T-cell (primary cell): ENCODE data around the gene RELCH. TPM values are rescaled to one million over a fixed set of nuclear protein-coding genes. Genes with fewer than 3 reads are reported as not detected.

ENCODE experiments used
- ATAC-seq, 4 experiments: fragments of 200-7000 bp in 3 of 4; fragments of 150-1000 bp in 1 of 4; cut with Tn5 transposase; replicated peaks in 1 of 4; 1 replicate in 3 of 4; 2 replicates in 1 of 4; pipeline ENCODE4 v1.10.0; 2021; ENCODE audit warnings: moderate library complexity in 3 of 4, mild to moderate bottlenecking in 2 of 4, moderate number of reproducible peaks in 1 of 4
- CTCF ChIA-PET, 2 donors: fragments of 300-600 bp; sonication (Branson Sonifier 250); formaldehyde crosslinking; loops; one replicate each; lab custom pipeline; 2022; ENCODE audit warnings: antibody characterized with exemption in 2 of 2; lab: Charles Lee
- POLR2A ChIA-PET, 2 donors: fragments of 300-600 bp; sonication (Branson Sonifier 250); formaldehyde crosslinking; loops; one replicate each; lab custom pipeline; 2022; ENCODE audit warnings: antibody characterized with exemption in 2 of 2; lab: Charles Lee
- DNase-seq, 35 experiments: peaks; one replicate each; pipeline versions ENCODE4 v3.0.0 to v3.0.0-alpha.2; 2013 to 2023
- H3K27ac ChIP-seq: one replicate; pipeline ENCODE4 v1.5.1; 2013; ENCODE audit warnings: low read length
- H3K27me3 ChIP-seq, 2 experiments: replicated peaks in 1 of 2; 1 replicate in 1 of 2; 2 replicates in 1 of 2; pipeline versions ENCODE4 v1.6.1 to v1.7.0; 2013; ENCODE audit warnings: low read length in 1 of 2, mixed read lengths in 1 of 2; ENCODE audit not compliant: control insufficient read depth in 2 of 2, insufficient read depth in 2 of 2; ENCODE audit errors: extremely low read depth in 1 of 2
- H3K36me3 ChIP-seq, 2 donors: 1 replicate in 1 of 2; 2 replicates in 1 of 2; pipeline versions ENCODE4 v1.6.1 to v1.7.0; 2013; ENCODE audit warnings: low read length in 1 of 2; ENCODE audit not compliant: control insufficient read depth in 2 of 2, insufficient read depth in 1 of 2; ENCODE audit errors: extremely low read depth in 1 of 2
- H3K4me1 ChIP-seq, 2 experiments: 1 replicate in 1 of 2; 2 replicates in 1 of 2; pipeline versions ENCODE4 v1.6.1 to v1.7.0; 2013; ENCODE audit warnings: low read length in 2 of 2, mixed read lengths in 1 of 2; ENCODE audit not compliant: insufficient read depth in 2 of 2, control insufficient read depth in 1 of 2; ENCODE audit errors: extremely low read depth in 1 of 2
- H3K4me3 ChIP-seq, 2 donors: 1 replicate in 1 of 2; 2 replicates in 1 of 2; pipeline versions ENCODE4 v1.5.1 to v1.7.0; 2013; ENCODE audit warnings: mild to moderate bottlenecking in 2 of 2, low read length in 1 of 2, moderate library complexity in 1 of 2; ENCODE audit not compliant: control insufficient read depth in 1 of 2; ENCODE audit errors: extremely low read depth in 1 of 2
- H3K9me3 ChIP-seq: 2 replicates; pipeline ENCODE4 v1.7.0; 2013
- H3K27ac Mint-ChIP-seq, 2 donors: one replicate each; pipeline ENCODE4 v1.8.0; 2020 to 2021; ENCODE audit warnings: mild to moderate bottlenecking in 2 of 2, mixed read lengths in 2 of 2
- H3K27me3 Mint-ChIP-seq, 2 donors: one replicate each; pipeline ENCODE4 v1.8.0; 2021 to 2022; ENCODE audit warnings: mixed read lengths in 2 of 2
- H3K36me3 Mint-ChIP-seq: one replicate; pipeline ENCODE4 v1.8.0; 2021; ENCODE audit warnings: mixed read lengths
- H3K4me1 Mint-ChIP-seq, 3 donors: one replicate each; pipeline ENCODE4 v1.8.0; 2020 to 2022; ENCODE audit warnings: mixed read lengths in 3 of 3, mild to moderate bottlenecking in 1 of 3
- H3K4me3 Mint-ChIP-seq, 3 donors: one replicate each; pipeline ENCODE4 v1.8.0; 2020 to 2022; ENCODE audit warnings: mild to moderate bottlenecking in 3 of 3, mixed read lengths in 3 of 3, moderate library complexity in 3 of 3
- H3K9me3 Mint-ChIP-seq, 3 donors: one replicate each; pipeline ENCODE4 v1.8.0; 2020 to 2022; ENCODE audit warnings: mixed read lengths in 3 of 3
- WGBS: methylation state at CpG from one replicate; pipeline ENCODE4 v1.1.5; 2013; ENCODE audit warnings: missing lambda C conversion rate; ENCODE audit not compliant: insufficient coverage; 5-methylcytosine and 5-hydroxymethylcytosine counted together
- total RNA-seq, 35 experiments: library from RNA in 6 of 35; stranded (reverse) in 6 of 35; fragments of 120-200 nt in 1 of 35; gene quantifications; one replicate each; pipeline versions ENCODE4 v1.2.1 to v1.2.4 and lab custom pipeline; 2013 to 2026

The RELCH gene
- total RNA-seq, 5 donors from 2014 or later (not counting 1 experiment from before 2014, with no cell fraction given): 46.5 to 68.1 (median 51.5) TPM

DNA sequence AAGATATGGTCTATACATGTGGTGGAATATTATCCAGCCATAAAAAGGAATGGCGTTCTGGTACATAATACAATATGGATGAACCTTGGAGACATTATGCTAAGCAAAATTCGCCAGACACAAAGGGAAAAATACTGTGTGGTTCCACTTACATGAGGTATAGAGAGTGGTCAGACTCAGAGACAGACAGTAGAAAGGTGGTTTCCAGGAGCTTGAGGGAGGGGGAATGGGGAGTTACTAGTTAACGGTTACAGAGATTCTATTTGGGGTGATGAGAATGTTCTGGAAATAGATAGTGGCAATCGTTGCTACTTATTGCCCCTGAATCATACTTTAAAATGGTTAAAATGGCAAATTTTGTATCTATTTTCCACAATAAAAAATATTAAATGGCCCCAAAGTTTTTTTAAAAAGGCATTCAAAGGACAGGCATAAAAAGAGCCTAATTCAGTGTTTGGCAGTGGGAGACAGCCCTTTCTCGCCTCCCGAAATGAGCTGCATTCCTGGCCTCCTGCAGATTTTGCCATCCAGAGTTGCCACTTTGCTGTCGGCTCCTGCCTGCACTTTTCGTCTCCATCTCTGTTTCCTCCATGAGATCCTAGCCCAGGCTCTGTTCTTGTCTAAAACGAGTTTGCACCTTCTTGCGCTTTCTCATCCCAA lies 151.5 kb downstream of the RELCH start:
- ChIA-PET CTCF (no interaction called here), POLR2A (no interaction called here)
- H3K27me3 Mint-ChIP-seq: peaks cover 19 to 27% of the 10 kb centered on the region in 2 donors
- no peak for ATAC-seq
- H3K4me1 Mint-ChIP-seq: peaks cover 0 to 3% (median 0%) of the 10 kb centered on the region in 3 donors
- peaks cover 0 to 20% of the 10 kb centered on the region in 2 experiments for H3K27me3 ChIP-seq
- no peak overlapping the region for H3K27ac ChIP-seq
- H3K36me3 Mint-ChIP-seq: no peaks in the 10 kb centered on the region
- H3K9me3 Mint-ChIP-seq: no peaks in the 10 kb centered on the region
- H3K4me1 ChIP-seq: no peaks in the 10 kb centered on the region
- H3K4me3 Mint-ChIP-seq: no peak overlapping the region
- 77% methylated on average over 8 of the region's 10 CpGs for WGBS
- no peak for DNase-seq
- no peaks in the 10 kb centered on the region for H3K36me3 ChIP-seq
- no peak overlapping the region for H3K27ac Mint-ChIP-seq
- H3K4me3 ChIP-seq: no peak overlapping the region
- H3K9me3 ChIP-seq: no peaks in the 10 kb centered on the region

DNA sequence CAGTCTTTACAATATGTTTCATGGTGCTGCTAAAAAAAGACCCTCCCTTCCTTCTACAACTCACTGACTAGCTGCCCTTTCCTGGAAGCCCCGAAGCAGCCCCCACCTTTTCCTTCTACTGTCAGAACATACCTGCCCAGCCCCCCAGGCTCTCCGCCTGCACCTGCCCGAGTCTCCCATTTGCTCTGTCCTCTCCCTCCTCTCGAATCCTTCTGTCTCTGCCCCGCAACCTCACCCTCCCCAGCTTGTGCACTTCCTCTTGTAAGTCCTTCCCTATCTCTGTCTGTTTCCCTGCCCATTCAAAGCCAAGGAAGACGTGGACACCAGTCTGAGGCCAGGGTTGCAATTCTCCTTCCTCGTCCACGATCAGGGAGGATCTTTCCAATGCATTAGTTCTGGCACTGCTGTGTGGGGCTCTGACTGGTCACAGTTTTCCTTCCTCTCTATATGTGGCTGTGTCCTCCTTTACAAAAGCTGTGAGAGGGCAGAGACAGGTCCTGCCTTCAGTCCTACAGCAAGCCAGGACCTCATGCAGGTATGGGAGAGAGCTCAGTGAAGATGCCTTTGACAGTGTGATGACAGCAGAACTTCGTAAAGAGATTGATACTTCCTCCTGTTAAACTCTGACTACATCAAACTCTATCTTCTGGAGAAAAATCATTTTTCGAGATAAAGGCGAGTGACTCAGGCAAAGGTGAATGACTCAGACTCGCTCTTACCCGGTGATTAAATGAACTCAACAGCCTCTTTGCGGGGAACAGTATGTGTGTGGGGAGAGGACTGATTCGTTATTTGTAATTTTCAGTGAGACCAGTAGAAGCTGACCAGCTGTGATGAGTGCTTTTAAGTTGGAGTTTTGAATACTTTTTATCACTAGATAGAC lies 152.3 kb downstream of the RELCH start:
- Histone ChIP-seq H3K4me3 (no peak overlapping the region), H3K27me3 (peaks cover 0 to 12% of the 10 kb centered on the region in 2 experiments), H3K9me3 (no peaks in the 10 kb centered on the region), H3K36me3 (no peaks in the 10 kb centered on the region), H3K4me1 (no peaks in the 10 kb centered on the region), H3K27ac (no peak overlapping the region)
- DNase-seq (no peak), ATAC-seq (peak in 2 of 4 experiments; percentile 36 to 45)
- peaks cover 19 to 27% of the 10 kb centered on the region in 2 donors for H3K27me3 Mint-ChIP-seq
- ChIA-PET POLR2A (no interaction called here), CTCF (interaction anchor here in 1 of 2 donors (0.5 kb wide), 1 partner anchor 1099 kb away, joined by 8 read pairs; no protein-coding TSS in a partner anchor)
- 61% methylated on average over 12 of the region's 15 CpGs for WGBS
- no peaks in the 10 kb centered on the region for H3K36me3 Mint-ChIP-seq
- H3K4me3 Mint-ChIP-seq: no peak overlapping the region
- no peak overlapping the region for H3K27ac Mint-ChIP-seq
- no peaks in the 10 kb centered on the region for H3K9me3 Mint-ChIP-seq
- H3K4me1 Mint-ChIP-seq: peaks cover 0 to 3% (median 0%) of the 10 kb centered on the region in 3 donors

DNA sequence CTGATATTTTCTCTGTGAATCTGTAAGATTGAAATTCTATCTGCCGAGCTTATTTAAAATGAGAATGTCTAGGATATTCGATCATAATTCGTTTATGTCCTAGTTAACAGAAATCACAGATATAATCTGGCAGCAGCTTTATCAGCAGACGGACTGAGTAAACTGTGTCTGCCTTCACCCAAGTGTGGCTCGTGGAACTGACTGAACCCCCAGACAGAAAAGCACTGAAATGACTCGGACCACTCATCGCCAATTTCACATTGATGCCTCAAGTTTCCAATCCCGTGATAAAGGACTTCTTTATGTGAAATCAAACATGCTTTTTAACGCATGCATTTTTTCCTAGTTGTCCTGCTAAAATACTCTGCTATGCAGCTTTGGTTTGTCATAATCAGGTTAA lies 153.9 kb downstream of the RELCH start:
- H3K4me1 ChIP-seq: no peaks in the 10 kb centered on the region
- 81% methylated on average over 8 of the region's 9 CpGs for WGBS
- H3K27ac ChIP-seq: no peak overlapping the region
- ChIA-PET POLR2A (no interaction called here), CTCF (interaction anchor here in 1 of 2 donors (0.6 kb wide), 2 partner anchors 25 to 89 kb away, joined by 3 to 4 read pairs; no protein-coding TSS in a partner anchor)
- H3K36me3 ChIP-seq: no peaks in the 10 kb centered on the region
- DNase-seq (no peak), ATAC-seq (no peak)
- Mint-ChIP-seq H3K4me1 (peaks cover 0 to 3% (median 0%) of the 10 kb centered on the region in 3 donors), H3K27ac (no peak overlapping the region), H3K9me3 (no peaks in the 10 kb centered on the region), H3K4me3 (no peak overlapping the region), H3K36me3 (no peaks in the 10 kb centered on the region), H3K27me3 (peaks cover 14 to 26% of the 10 kb centered on the region in 2 donors)
- no peak overlapping the region for H3K4me3 ChIP-seq
- peaks cover 0 to 12% of the 10 kb centered on the region in 2 experiments for H3K27me3 ChIP-seq
- H3K9me3 ChIP-seq: no peaks in the 10 kb centered on the region

DNA sequence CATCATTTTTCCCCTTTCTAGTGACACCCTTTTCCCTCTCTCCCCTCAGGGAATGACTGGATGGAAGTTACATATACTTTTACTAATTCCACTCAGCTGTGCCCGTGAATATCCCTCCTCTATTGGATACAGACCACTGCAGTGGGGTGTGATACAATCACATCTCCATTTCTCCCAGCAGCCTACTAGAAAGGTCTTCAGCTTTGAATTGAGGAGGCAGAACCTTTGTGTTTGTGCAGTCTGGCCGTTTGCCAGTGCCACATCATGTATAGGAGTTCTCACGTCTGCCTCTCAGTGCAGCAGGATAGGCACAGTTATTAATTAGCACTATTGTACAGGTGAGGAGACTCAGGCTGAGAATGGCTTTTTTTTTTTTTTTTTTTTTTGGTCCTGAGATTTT lies 154.4 kb downstream of the RELCH start:
- peaks cover 0 to 12% of the 10 kb centered on the region in 2 experiments for H3K27me3 ChIP-seq
- no peaks in the 10 kb centered on the region for H3K36me3 ChIP-seq
- ChIA-PET POLR2A (no interaction called here), CTCF (interaction anchor here in 1 of 2 donors (0.6 kb wide), 1 partner anchor 26 kb away, joined by 3 read pairs; no protein-coding TSS in a partner anchor)
- no peak overlapping the region for H3K4me3 ChIP-seq
- Mint-ChIP-seq H3K36me3 (no peaks in the 10 kb centered on the region), H3K27me3 (peaks cover 10 to 22% of the 10 kb centered on the region in 2 donors), H3K9me3 (no peaks in the 10 kb centered on the region), H3K27ac (no peak overlapping the region), H3K4me3 (no peak overlapping the region), H3K4me1 (peaks cover 0 to 3% (median 0%) of the 10 kb centered on the region in 3 donors)
- WGBS: 45% methylated on average over 3 of the region's 3 CpGs
- H3K4me1 ChIP-seq: no peaks in the 10 kb centered on the region
- DNase-seq: no peak
- no peak overlapping the region for H3K27ac ChIP-seq
- no peaks in the 10 kb centered on the region for H3K9me3 ChIP-seq
- no peak for ATAC-seq

DNA sequence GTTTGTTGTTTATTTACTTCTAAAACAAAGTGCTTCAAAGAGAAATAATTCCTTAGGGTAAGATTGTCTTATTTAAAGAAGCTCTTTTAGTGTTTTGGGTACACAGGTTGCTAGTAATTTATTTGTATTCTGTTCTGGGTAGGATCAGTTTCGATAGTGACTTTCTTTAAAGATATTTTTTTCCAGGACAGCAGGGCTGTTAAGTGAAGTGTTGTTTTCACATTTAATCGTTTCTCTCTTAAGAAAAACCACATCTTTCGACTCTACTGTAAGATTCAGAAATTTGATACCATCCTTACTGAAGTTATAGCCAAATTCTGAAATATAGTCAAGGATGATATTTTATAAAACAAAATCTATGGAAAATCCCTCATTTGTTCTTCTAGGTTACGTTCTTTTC lies 155.8 kb downstream of the RELCH start:
- Mint-ChIP-seq H3K27me3 (peaks cover 10 to 16% of the 10 kb centered on the region in 2 donors), H3K36me3 (no peaks in the 10 kb centered on the region), H3K4me3 (no peak overlapping the region), H3K27ac (no peak overlapping the region), H3K4me1 (peaks cover 0 to 9% (median 0%) of the 10 kb centered on the region in 3 donors), H3K9me3 (no peaks in the 10 kb centered on the region)
- H3K4me1 ChIP-seq: no peaks in the 10 kb centered on the region
- H3K4me3 ChIP-seq: no peak overlapping the region
- ATAC-seq (no peak), DNase-seq (no peak)
- no peaks in the 10 kb centered on the region for H3K36me3 ChIP-seq
- no CpG with 5 or more reads among the region's 4 CpGs for WGBS
- CTCF ChIA-PET: no interaction called here
- no peak overlapping the region for H3K27ac ChIP-seq
- H3K27me3 ChIP-seq: peaks cover 0 to 12% of the 10 kb centered on the region in 2 experiments
- POLR2A ChIA-PET: no interaction called here
- no peaks in the 10 kb centered on the region for H3K9me3 ChIP-seq

DNA sequence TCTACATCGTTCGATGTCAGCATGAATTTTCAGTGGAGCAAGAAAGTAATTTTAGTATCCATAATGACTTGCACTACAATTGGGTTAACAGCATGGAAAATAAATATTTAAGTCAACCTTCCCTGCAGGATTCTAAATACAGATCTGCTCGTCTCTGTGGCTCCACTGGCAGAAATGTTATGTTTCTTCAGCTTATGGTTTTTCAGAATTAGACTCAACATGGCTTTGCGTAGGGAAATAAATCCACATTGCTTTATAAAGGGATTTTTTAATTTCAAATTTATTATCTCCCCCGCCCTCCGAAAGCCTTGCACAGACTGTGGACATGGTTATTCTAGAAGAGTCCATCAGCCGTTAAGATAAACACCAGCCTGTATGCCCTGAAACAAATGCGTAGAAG lies 156.3 kb downstream of the RELCH start:
- no peak for DNase-seq
- Histone ChIP-seq H3K36me3 (no peaks in the 10 kb centered on the region), H3K4me3 (no peak overlapping the region), H3K9me3 (no peaks in the 10 kb centered on the region), H3K27me3 (peaks cover 0 to 12% of the 10 kb centered on the region in 2 experiments), H3K27ac (no peak overlapping the region), H3K4me1 (no peaks in the 10 kb centered on the region)
- ChIA-PET POLR2A (no interaction called here), CTCF (no interaction called here)
- ATAC-seq: no peak
- no peak overlapping the region for H3K27ac Mint-ChIP-seq
- H3K9me3 Mint-ChIP-seq: no peaks in the 10 kb centered on the region
- H3K27me3 Mint-ChIP-seq: peaks cover 10 to 15% of the 10 kb centered on the region in 2 donors
- no peaks in the 10 kb centered on the region for H3K36me3 Mint-ChIP-seq
- 95% methylated on average over 2 of the region's 8 CpGs for WGBS
- H3K4me3 Mint-ChIP-seq: no peak overlapping the region
- peaks cover 0 to 9% (median 0%) of the 10 kb centered on the region in 3 donors for H3K4me1 Mint-ChIP-seq
